ENCODE results near the gene ARID1B. TPM values are rescaled to one million over a fixed set of nuclear protein-coding genes. Genes with fewer than 3 reads are reported as not detected.
A peak's percentile ranks its signal among the peaks of the same experiment; 100 is the strongest.

ARID1B gene
- total RNA-seq, 1 donor, result 55.0 TPM

DNA sequence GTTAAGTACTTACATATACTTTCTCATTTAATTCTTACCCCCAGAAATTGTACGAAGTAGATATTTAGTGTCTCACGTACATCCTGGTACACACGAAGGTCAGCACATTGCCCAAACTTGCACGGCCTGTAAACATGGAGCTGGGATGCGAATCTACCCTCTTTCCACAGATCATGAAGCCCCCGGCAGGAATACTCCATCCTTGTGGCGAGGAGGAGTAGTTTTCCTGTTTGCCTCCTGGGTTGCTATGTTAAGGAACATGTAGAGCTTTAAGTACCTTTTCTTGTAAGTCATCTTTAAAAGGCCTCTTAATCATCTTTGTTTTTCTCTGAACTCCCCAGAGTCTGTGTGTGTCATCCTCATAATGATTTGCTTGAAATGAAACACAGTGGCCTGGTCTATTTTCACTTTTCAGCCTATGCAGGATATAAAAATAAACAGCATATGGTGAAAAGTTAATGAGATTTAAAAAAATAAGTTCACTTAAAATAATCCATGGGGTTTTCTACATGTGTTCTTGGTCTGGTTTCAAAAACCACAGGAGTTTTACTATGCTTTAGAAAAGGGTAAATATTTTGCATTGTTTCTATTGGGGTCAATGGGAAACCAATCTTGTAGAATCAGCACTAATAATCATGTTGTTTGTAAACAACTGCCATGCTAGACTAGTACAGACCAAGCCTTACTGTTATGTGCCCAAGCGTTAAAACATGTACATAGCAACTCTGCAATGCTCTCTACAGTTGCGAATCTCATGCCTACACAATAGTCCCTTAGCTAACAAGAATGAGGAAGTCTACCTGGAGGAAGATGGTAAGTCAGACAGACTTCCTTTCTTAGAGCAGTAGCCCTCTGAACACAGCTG, 9.3 kb upstream of the ARID1B start:
- peak; percentile 81 for DNase-seq (ENCODE audit: insufficient read length, low spot score, missing footprints)
- no peaks in the 10 kb centered on the region for H3K36me3 ChIP-seq (ENCODE audit: insufficient read depth, low read length)
- H3K27ac ChIP-seq (ENCODE audit: low read depth, low read length), result no peak overlapping the region

GRCh38 chr6:156771047-156771446, 6.1 kb upstream of the ARID1B start:
- no peak for DNase-seq (ENCODE audit: insufficient read length, low spot score, missing footprints)
- no peaks in the 10 kb centered on the region for H3K9me3 ChIP-seq (ENCODE audit: low read depth, low read length)

More for the DNA sequence above, 9.3 kb upstream of the ARID1B start:
- no peaks in the 10 kb centered on the region for H3K9me3 ChIP-seq (ENCODE audit: low read depth, low read length)
- no peaks in the 10 kb centered on the region for H4K20me1 ChIP-seq (ENCODE audit: insufficient read depth, low read length)
- TF ChIP-seq CTCF (IDR thresholded peaks at IDR 0.05; ENCODE audit: extremely low read depth, low read depth, low read length), result no peak
- no peak overlapping the region for H2AFZ ChIP-seq (ENCODE audit: low read length)
- H3K79me2 ChIP-seq (ENCODE audit: insufficient read depth, low read length), result no peaks in the 10 kb centered on the region
- no peak overlapping the region for H3K4me2 ChIP-seq (ENCODE audit: insufficient read depth, low read length)
- no peaks in the 10 kb centered on the region for H3K4me1 ChIP-seq (ENCODE audit: insufficient read depth, low read length)
- no peak overlapping the region for H3K4me3 ChIP-seq (ENCODE audit: insufficient read depth, low read length)
- no peaks in the 10 kb centered on the region for H3K27me3 ChIP-seq (ENCODE audit: insufficient read depth, low read length)

DNA sequence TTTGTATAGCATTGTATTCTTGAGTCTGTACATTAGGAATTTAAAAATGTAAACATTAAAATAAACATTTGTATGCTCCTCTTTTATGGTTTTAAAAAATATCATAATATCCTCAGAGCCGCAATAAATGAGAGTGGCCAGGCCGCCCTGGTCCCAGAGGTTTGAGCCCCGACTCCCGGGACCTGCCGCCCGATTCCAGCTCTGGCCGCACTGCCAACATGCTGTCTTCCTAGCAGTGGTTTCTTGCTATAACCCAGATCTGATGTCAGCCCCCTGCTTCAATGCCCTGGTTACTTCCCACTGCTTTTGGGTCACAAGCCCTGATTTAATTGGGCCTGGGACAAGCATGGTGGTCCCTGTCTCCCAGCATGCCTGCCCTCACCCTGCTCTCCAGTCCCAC, 5.4 kb upstream of the ARID1B start:
- H3K4me2 ChIP-seq (ENCODE audit: insufficient read depth, low read length), result no peak overlapping the region
- no peaks in the 10 kb centered on the region for H3K36me3 ChIP-seq (ENCODE audit: insufficient read depth, low read length)
- H2AFZ ChIP-seq (ENCODE audit: low read length), result no peak overlapping the region
- no peaks in the 10 kb centered on the region for H3K27me3 ChIP-seq (ENCODE audit: insufficient read depth, low read length)
- H3K27ac ChIP-seq (ENCODE audit: low read depth, low read length), result no peak overlapping the region
- no peaks in the 10 kb centered on the region for H3K9me3 ChIP-seq (ENCODE audit: low read depth, low read length)
- peaks cover 27% of the 10 kb centered on the region for H3K4me1 ChIP-seq (ENCODE audit: insufficient read depth, low read length)
- H3K79me2 ChIP-seq (ENCODE audit: insufficient read depth, low read length), result peaks cover 9% of the 10 kb centered on the region
- no peak overlapping the region for H3K4me3 ChIP-seq (ENCODE audit: insufficient read depth, low read length)
- no peak for DNase-seq (ENCODE audit: insufficient read length, low spot score, missing footprints)
- no peak for TF ChIP-seq CTCF (IDR thresholded peaks at IDR 0.05; ENCODE audit: extremely low read depth, low read depth, low read length)
- no peaks in the 10 kb centered on the region for H4K20me1 ChIP-seq (ENCODE audit: insufficient read depth, low read length)

More at GRCh38 chr6:156771047-156771446, 6.1 kb upstream of the ARID1B start:
- no peak overlapping the region for H3K27ac ChIP-seq (ENCODE audit: low read depth, low read length)
- H3K4me1 ChIP-seq (ENCODE audit: insufficient read depth, low read length), result peaks cover 21% of the 10 kb centered on the region
- H3K36me3 ChIP-seq (ENCODE audit: insufficient read depth, low read length), result no peaks in the 10 kb centered on the region
- TF ChIP-seq CTCF (IDR thresholded peaks at IDR 0.05; ENCODE audit: extremely low read depth, low read depth, low read length), result no peak
- peaks cover 5% of the 10 kb centered on the region for H3K79me2 ChIP-seq (ENCODE audit: insufficient read depth, low read length)
- H3K4me2 ChIP-seq (ENCODE audit: insufficient read depth, low read length), result no peak overlapping the region
- no peak overlapping the region for H2AFZ ChIP-seq (ENCODE audit: low read length)
- H3K27me3 ChIP-seq (ENCODE audit: insufficient read depth, low read length), result no peaks in the 10 kb centered on the region
- no peaks in the 10 kb centered on the region for H4K20me1 ChIP-seq (ENCODE audit: insufficient read depth, low read length)
- no peak overlapping the region for H3K4me3 ChIP-seq (ENCODE audit: insufficient read depth, low read length)

GRCh38 chr6:156773476-156773875, 3.7 kb upstream of the ARID1B start:
- Histone ChIP-seq H3K4me3 (ENCODE audit: insufficient read depth, low read length) (no peak overlapping the region), H3K79me2 (ENCODE audit: insufficient read depth, low read length) (peaks cover 12% of the 10 kb centered on the region), H3K4me1 (ENCODE audit: insufficient read depth, low read length) (peaks cover 27% of the 10 kb centered on the region), H3K27ac (ENCODE audit: low read depth, low read length) (no peak overlapping the region), H3K9me3 (ENCODE audit: low read depth, low read length) (no peaks in the 10 kb centered on the region), H4K20me1 (ENCODE audit: insufficient read depth, low read length) (no peaks in the 10 kb centered on the region), H3K4me2 (ENCODE audit: insufficient read depth, low read length) (no peak overlapping the region), H3K36me3 (ENCODE audit: insufficient read depth, low read length) (no peaks in the 10 kb centered on the region), H2AFZ (ENCODE audit: low read length) (no peak overlapping the region), H3K27me3 (ENCODE audit: insufficient read depth, low read length) (no peaks in the 10 kb centered on the region)
- DNase-seq (ENCODE audit: insufficient read length, low spot score, missing footprints), result no peak
- no peak for TF ChIP-seq CTCF (IDR thresholded peaks at IDR 0.05; ENCODE audit: extremely low read depth, low read depth, low read length)
